Esophagus squamous epithelium (tissue), 5 donors: ENCODE measurements around the gene SNX10. TPM values are rescaled to one million over a fixed set of nuclear protein-coding genes. Genes with fewer than 3 reads are reported as not detected.
A peak's percentile ranks its signal among the peaks of the same experiment; 100 is the strongest.

ENCODE experiments used
- DNase-seq: peaks from one replicate; lab custom pipeline; 2025; lab: John Stamatoyannopoulos, UW
- H3K27ac ChIP-seq, 4 donors: fragments of 200-600 bp; sonication (generic); one replicate each; pipeline ENCODE4 v1.5.1; 2016 to 2019; ENCODE audit warnings: mild to moderate bottlenecking in 1 of 4
- H3K27me3 ChIP-seq, 4 donors: fragments of 200-600 bp; sonication (generic); 1 replicate in 3 of 4; 2 replicates in 1 of 4; pipeline versions ENCODE4 v1.5.1 to v1.6.0; 2017 to 2021; ENCODE audit warnings: antibody characterized with exemption in 1 of 4
- H3K36me3 ChIP-seq, 3 donors: fragments of 200-600 bp; sonication (generic); one replicate each; pipeline ENCODE4 v1.5.1; 2016 to 2019
- H3K4me1 ChIP-seq, 3 donors: fragments of 200-600 bp; sonication (generic); one replicate each; pipeline ENCODE4 v1.5.1; 2017 to 2019
- H3K4me3 ChIP-seq, 4 donors: fragments of 200-600 bp; sonication (generic); 1 replicate in 3 of 4; 2 replicates in 1 of 4; pipeline ENCODE4 v1.5.1; 2016 to 2019; ENCODE audit warnings: mild to moderate bottlenecking in 2 of 4, moderate library complexity in 1 of 4
- H3K9me3 ChIP-seq, 3 donors: fragments of 200-600 bp; sonication (generic); one replicate each; pipeline ENCODE4 v1.5.1; 2016 to 2019
- CTCF ChIP-seq, 6 experiments: fragments of 450-650 bp in 4 of 6; fragments of 200-600 bp in 2 of 6; sonication (generic) in 2 of 6; IDR thresholded peaks; one replicate each; pipeline ENCODE4 v1.5.1; 2016 to 2019; ENCODE audit warnings: antibody characterized with exemption in 6 of 6, mild to moderate bottlenecking in 4 of 6, moderate library complexity in 4 of 6
- POLR2A ChIP-seq, 4 donors: fragments of 450-650 bp; IDR thresholded peaks; one replicate each; pipeline ENCODE4 v1.6.1; 2017; ENCODE audit warnings: antibody characterized with exemption in 4 of 4, mild to moderate bottlenecking in 4 of 4, moderate library complexity in 3 of 4
- WGBS, 2 donors: methylation state at CpG; one replicate each; pipeline ENCODE4 v1.1.5; 2018; 5-methylcytosine and 5-hydroxymethylcytosine counted together
- intact Hi-C: fragments of 100-400 bp; cut with DNase I; formaldehyde crosslinking; loops from one replicate; pipeline ENCODE4 v1.15.0; 2022
- total RNA-seq, 4 donors: library from RNA; depleted of rRNA; stranded (reverse); fragments of >200 nt; gene quantifications; one replicate each; pipeline ENCODE4 v1.1.0, GENCODE V29; 2016
- donor health status: DM: yes; HTN: yes; CAD: no.

The SNX10 gene
- total RNA-seq, 4 donors from 2014 or later = 2.7 to 7.4 (median 3.6) TPM; not detected in 1

- Histone ChIP-seq H3K9me3 (no peaks in the 10 kb centered on the region), H3K27ac (no peak overlapping the region), H3K36me3 (no peaks in the 10 kb centered on the region), H3K27me3 (no peaks in the 10 kb centered on the region), H3K4me1 (no peaks in the 10 kb centered on the region), H3K4me3 (no peak overlapping the region)
- TF ChIP-seq CTCF (IDR thresholded peaks at IDR 0.05) (no peak), POLR2A (IDR thresholded peaks at IDR 0.05) (no peak)
- intact Hi-C loops = no loop called here
- DNase-seq = no peak
- 71 to 76% methylated on average over 5 of the region's 5 CpGs for WGBS, 2 donors
Observed at GRCh38 chr7:26265499-26266075, 26.1 kb upstream of the SNX10 start.

GRCh38 chr7:26267601-26268166 lies 24.0 kb upstream of the SNX10 start:
- DNase-seq = no peak
- intact Hi-C loops = no loop called here
- Histone ChIP-seq H3K4me3 (no peak overlapping the region), H3K4me1 (no peaks in the 10 kb centered on the region), H3K27me3 (no peaks in the 10 kb centered on the region), H3K36me3 (no peaks in the 10 kb centered on the region), H3K9me3 (no peaks in the 10 kb centered on the region), H3K27ac (no peak overlapping the region)
- 93 to 95% methylated on average over 9 of the region's 9 CpGs for WGBS, 2 donors
- TF ChIP-seq POLR2A (IDR thresholded peaks at IDR 0.05) = no peak
- no peak for TF ChIP-seq CTCF (IDR thresholded peaks at IDR 0.05)

- H3K9me3 ChIP-seq = no peaks in the 10 kb centered on the region
- DNase-seq = no peak
- H3K36me3 ChIP-seq = no peaks in the 10 kb centered on the region
- intact Hi-C loops = no loop called here
- H3K4me1 ChIP-seq = no peaks in the 10 kb centered on the region
- TF ChIP-seq POLR2A (IDR thresholded peaks at IDR 0.05) = no peak
- no peak for TF ChIP-seq CTCF (IDR thresholded peaks at IDR 0.05)
- WGBS, 2 donors = 80 to 88% methylated on average over 3 of the region's 3 CpGs
- no peak overlapping the region for H3K4me3 ChIP-seq
- H3K27me3 ChIP-seq = no peaks in the 10 kb centered on the region
- no peak overlapping the region for H3K27ac ChIP-seq
Observed at GRCh38 chr7:26275213-26275612, 16.4 kb upstream of the SNX10 start.

- no peaks in the 10 kb centered on the region for H3K27me3 ChIP-seq
- peak in 3 of 6 experiments; percentile 10 to 26 (median 21) for TF ChIP-seq CTCF (IDR thresholded peaks at IDR 0.05)
- TF ChIP-seq POLR2A (IDR thresholded peaks at IDR 0.05) = no peak
- no peaks in the 10 kb centered on the region for H3K36me3 ChIP-seq
- WGBS, 2 donors = 15 to 20% methylated on average over 1 of the region's 1 CpG
- no peak overlapping the region for H3K27ac ChIP-seq
- H3K4me3 ChIP-seq = no peak overlapping the region
- intact Hi-C loops = no loop called here
- no peaks in the 10 kb centered on the region for H3K4me1 ChIP-seq
- H3K9me3 ChIP-seq = no peaks in the 10 kb centered on the region
- no peak for DNase-seq
Observed at GRCh38 chr7:26278770-26279169, 12.9 kb upstream of the SNX10 start.

GRCh38 chr7:26279405-26279804 lies 12.3 kb upstream of the SNX10 start:
- WGBS, 2 donors = 73 to 85% methylated on average over 4 of the region's 4 CpGs
- Histone ChIP-seq H3K27me3 (no peaks in the 10 kb centered on the region), H3K4me1 (no peaks in the 10 kb centered on the region), H3K9me3 (no peaks in the 10 kb centered on the region), H3K4me3 (no peak overlapping the region), H3K36me3 (no peaks in the 10 kb centered on the region), H3K27ac (no peak overlapping the region)
- intact Hi-C loops = no loop called here
- no peak for DNase-seq
- TF ChIP-seq CTCF (IDR thresholded peaks at IDR 0.05) (no peak), POLR2A (IDR thresholded peaks at IDR 0.05) (no peak)
